Fibroblast of lung (primary cell): ENCODE data around the gene POU2F1. TPM values are rescaled to one million over a fixed set of nuclear protein-coding genes. Genes with fewer than 3 reads are reported as not detected.

Source experiments
- DNase-seq, 2 donors: peaks; one replicate each; pipeline versions ENCODE4 v3.0.0 to v3.0.0-alpha.2; 2010; ENCODE audit warnings: low read depth in 2 of 2
- H2AFZ ChIP-seq: 2 replicates; pipeline ENCODE4 v1.5.1; 2012; ENCODE audit warnings: low read length, control low read depth, inconsistent platforms
- H3K27ac ChIP-seq: 2 replicates; pipeline ENCODE4 v1.5.1; 2011; ENCODE audit warnings: low read length, control low read depth; ENCODE audit not compliant: insufficient read depth
- H3K27me3 ChIP-seq: 2 replicates; pipeline ENCODE4 v1.5.1; 2011; ENCODE audit warnings: mild to moderate bottlenecking, low read length; ENCODE audit not compliant: control insufficient read depth, insufficient read depth
- H3K36me3 ChIP-seq: 2 replicates; pipeline ENCODE4 v1.5.1; 2011; ENCODE audit warnings: low read length; ENCODE audit not compliant: control insufficient read depth, insufficient read depth
- H3K4me1 ChIP-seq: 2 replicates; pipeline ENCODE4 v1.5.1; 2011; ENCODE audit warnings: low read length; ENCODE audit not compliant: control insufficient read depth, insufficient read depth; ENCODE audit errors: extremely low read depth
- H3K4me2 ChIP-seq: 2 replicates; pipeline ENCODE4 v1.5.1; 2011; ENCODE audit warnings: low read length, control low read depth; ENCODE audit not compliant: insufficient read depth; ENCODE audit errors: extremely low read depth
- H3K4me3 ChIP-seq, 4 experiments: fragments of 200-600 bp in 1 of 4; sonication (generic) in 1 of 4; replicated peaks in 1 of 4; 2 replicates each; pipeline ENCODE4 v1.5.1; 2011 to 2016; ENCODE audit warnings: low read length in 4 of 4, low read depth in 3 of 4, mild to moderate bottlenecking in 3 of 4, control low read depth in 2 of 4, inconsistent platforms in 1 of 4, mixed read lengths in 1 of 4; ENCODE audit not compliant: insufficient read depth in 1 of 4; ENCODE audit errors: control extremely low read depth in 1 of 4
- H3K79me2 ChIP-seq: 2 replicates; pipeline ENCODE4 v1.5.1; 2012; ENCODE audit warnings: mild to moderate bottlenecking, low read length, inconsistent platforms; ENCODE audit not compliant: control insufficient read depth, insufficient read depth
- H3K9ac ChIP-seq: 2 replicates; pipeline ENCODE4 v1.5.1; 2011; ENCODE audit warnings: mild to moderate bottlenecking, low read length, control low read depth; ENCODE audit not compliant: insufficient read depth
- H3K9me3 ChIP-seq: 2 replicates; pipeline ENCODE4 v1.5.1; 2012; ENCODE audit warnings: low read depth, low read length; ENCODE audit not compliant: control insufficient read depth, insufficient read depth
- H4K20me1 ChIP-seq: 2 replicates; pipeline ENCODE4 v1.5.1; 2011; ENCODE audit warnings: low read length; ENCODE audit not compliant: control insufficient read depth, insufficient read depth; ENCODE audit errors: extremely low read depth
- EZH2 ChIP-seq: IDR thresholded peaks from 2 replicates; pipeline ENCODE4 v1.5.1; 2012; ENCODE audit warnings: low read length, control low read depth, mild to moderate bottlenecking; ENCODE audit errors: missing control alignments
- polyA plus RNA-seq, 2 donors: library from polyadenylated mRNA; depleted of rRNA in 1 of 2; stranded (reverse) in 1 of 2; unstranded in 1 of 2; fragments of >200 nt; gene quantifications; 2 replicates each; pipeline ENCODE4 v1.2.1, GENCODE V29; 2011 to 2012; ENCODE audit warnings: missing spikeins in 1 of 2
- total RNA-seq: library from RNA; depleted of rRNA; stranded (reverse); fragments of >200 nt; gene quantifications from 2 replicates; pipeline ENCODE4 v1.2.1, GENCODE V29; 2014
- TF ChIP-seq, protein P1 (sequence below), 2 donors: IDR thresholded peaks in 1 of 2; conservative IDR thresholded peaks in 1 of 2; 1 replicate in 1 of 2; 2 replicates in 1 of 2; pipeline ENCODE4 v1.5.1; 2011 to 2012; ENCODE audit warnings: low read length in 2 of 2, control low read depth in 1 of 2, inconsistent platforms in 1 of 2, low read depth in 1 of 2, mild to moderate bottlenecking in 1 of 2

Gene POU2F1
- total and polyA plus RNA-seq, 2 donors (not counting 1 experiment from before 2014, with no cell fraction given) = 3.5 to 4.3 TPM

DNA sequence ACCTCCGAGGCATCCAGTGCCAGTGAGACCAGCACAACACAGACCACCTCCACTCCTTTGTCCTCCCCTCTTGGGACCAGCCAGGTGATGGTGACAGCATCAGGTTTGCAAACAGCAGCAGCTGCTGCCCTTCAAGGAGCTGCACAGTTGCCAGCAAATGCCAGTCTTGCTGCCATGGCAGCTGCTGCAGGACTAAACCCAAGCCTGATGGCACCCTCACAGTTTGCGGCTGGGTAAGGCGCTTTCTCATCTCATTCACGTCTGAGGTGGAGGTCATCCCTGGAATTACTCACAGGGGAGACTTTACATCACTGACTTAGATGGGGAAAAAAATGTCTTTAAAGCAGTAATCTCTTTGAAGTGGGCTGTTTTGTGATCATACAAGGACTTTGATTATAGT is 191.4 kb downstream of the POU2F1 start:
- TF ChIP-seq EZH2 = no peak
- TF ChIP-seq, protein P1, sequence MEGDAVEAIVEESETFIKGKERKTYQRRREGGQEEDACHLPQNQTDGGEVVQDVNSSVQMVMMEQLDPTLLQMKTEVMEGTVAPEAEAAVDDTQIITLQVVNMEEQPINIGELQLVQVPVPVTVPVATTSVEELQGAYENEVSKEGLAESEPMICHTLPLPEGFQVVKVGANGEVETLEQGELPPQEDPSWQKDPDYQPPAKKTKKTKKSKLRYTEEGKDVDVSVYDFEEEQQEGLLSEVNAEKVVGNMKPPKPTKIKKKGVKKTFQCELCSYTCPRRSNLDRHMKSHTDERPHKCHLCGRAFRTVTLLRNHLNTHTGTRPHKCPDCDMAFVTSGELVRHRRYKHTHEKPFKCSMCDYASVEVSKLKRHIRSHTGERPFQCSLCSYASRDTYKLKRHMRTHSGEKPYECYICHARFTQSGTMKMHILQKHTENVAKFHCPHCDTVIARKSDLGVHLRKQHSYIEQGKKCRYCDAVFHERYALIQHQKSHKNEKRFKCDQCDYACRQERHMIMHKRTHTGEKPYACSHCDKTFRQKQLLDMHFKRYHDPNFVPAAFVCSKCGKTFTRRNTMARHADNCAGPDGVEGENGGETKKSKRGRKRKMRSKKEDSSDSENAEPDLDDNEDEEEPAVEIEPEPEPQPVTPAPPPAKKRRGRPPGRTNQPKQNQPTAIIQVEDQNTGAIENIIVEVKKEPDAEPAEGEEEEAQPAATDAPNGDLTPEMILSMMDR (conservative IDR thresholded peaks at IDR 0.05 in 1 of 2, IDR thresholded peaks at IDR 0.05 in 1 of 2; ENCODE audit: low read depth in 1 of 2, low read length in 2 of 2) = no peak
- Histone ChIP-seq H3K27ac (no peak overlapping the region), H3K4me3 (no peak overlapping the region)

DNA sequence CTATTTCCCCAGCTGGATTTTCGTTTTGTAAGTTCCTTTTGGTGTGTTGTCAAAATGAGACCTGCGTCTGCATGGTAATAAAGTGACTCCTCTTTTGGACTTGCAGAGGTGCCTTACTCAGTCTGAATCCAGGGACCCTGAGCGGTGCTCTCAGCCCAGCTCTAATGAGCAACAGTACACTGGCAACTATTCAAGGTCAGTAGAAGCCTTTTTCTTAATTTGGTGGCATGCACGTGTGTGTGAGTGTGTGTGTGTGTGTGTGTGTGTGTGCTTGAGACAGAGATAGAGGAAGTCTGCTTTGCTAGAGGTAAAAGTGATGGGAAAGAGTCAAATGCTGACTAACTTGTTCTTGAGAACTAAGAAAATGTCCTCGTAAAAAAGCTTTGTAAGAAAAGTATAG is 192.2 kb downstream of the POU2F1 start:
- DNase-seq = no peak
- no peaks in the 10 kb centered on the region for H3K79me2 ChIP-seq
- no peaks in the 10 kb centered on the region for H3K4me1 ChIP-seq
- H3K9me3 ChIP-seq = no peaks in the 10 kb centered on the region
- TF ChIP-seq, protein P1 (conservative IDR thresholded peaks at IDR 0.05 in 1 of 2, IDR thresholded peaks at IDR 0.05 in 1 of 2; ENCODE audit: low read depth in 1 of 2, low read length in 2 of 2) = no peak
- TF ChIP-seq EZH2 = no peak
- no peak overlapping the region for H3K4me2 ChIP-seq
- H3K9ac ChIP-seq = no peak overlapping the region
- no peaks in the 10 kb centered on the region for H3K27me3 ChIP-seq
- H3K4me3 ChIP-seq = no peak overlapping the region
- no peaks in the 10 kb centered on the region for H4K20me1 ChIP-seq
- H3K27ac ChIP-seq = no peak overlapping the region
- H3K36me3 ChIP-seq = peaks cover 2% of the 10 kb centered on the region
- H2AFZ ChIP-seq = no peak overlapping the region

More for the DNA sequence above, 191.4 kb downstream of the POU2F1 start:
- H3K9ac ChIP-seq = no peak overlapping the region
- no peaks in the 10 kb centered on the region for H3K4me1 ChIP-seq
- H2AFZ ChIP-seq = no peak overlapping the region
- no peak overlapping the region for H3K4me2 ChIP-seq
- H3K79me2 ChIP-seq = no peaks in the 10 kb centered on the region
- H3K9me3 ChIP-seq = no peaks in the 10 kb centered on the region
- no peaks in the 10 kb centered on the region for H4K20me1 ChIP-seq
- peaks cover 2% of the 10 kb centered on the region for H3K36me3 ChIP-seq
- H3K27me3 ChIP-seq = no peaks in the 10 kb centered on the region
- DNase-seq = no peak

DNA sequence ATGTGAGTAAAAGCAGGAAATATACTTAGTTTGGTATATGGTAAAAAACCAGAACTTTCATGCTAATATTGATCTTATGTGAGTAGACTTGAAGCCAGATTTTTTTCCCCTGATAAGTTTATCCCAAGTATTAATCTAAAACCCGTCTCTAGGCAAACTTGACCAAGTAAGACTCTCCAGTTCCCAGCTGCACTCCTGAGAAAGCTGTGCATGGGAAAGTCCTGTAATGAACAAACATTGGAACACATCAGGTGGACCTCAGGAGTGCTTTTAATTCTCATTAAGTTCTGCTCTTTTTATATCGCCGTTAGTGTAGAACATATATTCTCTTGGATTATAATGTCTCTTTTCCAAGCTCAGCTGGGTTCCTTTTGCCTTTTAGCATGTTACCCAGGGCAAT is 192.6 kb downstream of the POU2F1 start:
- H3K36me3 ChIP-seq = peaks cover 2% of the 10 kb centered on the region
- H3K27ac ChIP-seq = no peak overlapping the region
- no peak overlapping the region for H3K9ac ChIP-seq
- no peak overlapping the region for H3K4me3 ChIP-seq
- TF ChIP-seq, protein P1 (conservative IDR thresholded peaks at IDR 0.05 in 1 of 2, IDR thresholded peaks at IDR 0.05 in 1 of 2; ENCODE audit: low read depth in 1 of 2, low read length in 2 of 2) = no peak
- no peak for TF ChIP-seq EZH2
- H3K4me2 ChIP-seq = no peak overlapping the region
- no peak for DNase-seq
- H3K79me2 ChIP-seq = no peaks in the 10 kb centered on the region
- no peaks in the 10 kb centered on the region for H4K20me1 ChIP-seq
- no peak overlapping the region for H2AFZ ChIP-seq
- H3K4me1 ChIP-seq = no peaks in the 10 kb centered on the region
- no peaks in the 10 kb centered on the region for H3K27me3 ChIP-seq
- no peaks in the 10 kb centered on the region for H3K9me3 ChIP-seq
